Measurements from ENCODE around the gene TRIM27.

The TRIM27 gene

GRCh38 chr6:28897369-28897745, 26.4 kb downstream of the TRIM27 start:
- H3F3A ChIP-seq (ENCODE audit: low read depth) = 0 out of 2 replicates have a peak, but pooled peaks cover 6% of the 10 kb centered on the region
- H3K9me3 ChIP-seq (ENCODE audit: insufficient read depth, low read depth, low read length) = no peaks in the 10 kb centered on the region
- H2AFZ ChIP-seq (ENCODE audit: low read length) = peak overlapping the region; percentile 94; the same call in 1 of the 2 replicates

GRCh38 chr6:28896505-28897368, 27.0 kb downstream of the TRIM27 start:
- Histone ChIP-seq H3K36me3 (ENCODE audit: insufficient read depth, low read length) (peaks cover 13% of the 10 kb centered on the region; the same call in 1 of the 2 replicates), H3K27me3 (ENCODE audit: insufficient read depth, low read length, poor library complexity, severe bottlenecking) (no peaks in the 10 kb centered on the region), H3K4me2 (ENCODE audit: low read depth, low read length, poor library complexity, severe bottlenecking) (peak overlapping the region; percentile 82), H3K9ac (ENCODE audit: low read depth, low read length, poor library complexity, severe bottlenecking) (peak overlapping the region; percentile 93), H3K9me3 (ENCODE audit: insufficient read depth, low read depth, low read length) (no peaks in the 10 kb centered on the region), H2AFZ (ENCODE audit: low read length) (peak overlapping the region; percentile 94), H3K4me1 (ENCODE audit: insufficient read depth, low read length, poor library complexity, severe bottlenecking) (no peaks in the 10 kb centered on the region), H3K79me2 (ENCODE audit: insufficient read depth, low read length) (no peaks in the 10 kb centered on the region), H3F3A (ENCODE audit: low read depth) (0 out of 2 replicates have a peak, but pooled peaks cover 6% of the 10 kb centered on the region), H4K20me1 (ENCODE audit: insufficient read depth, low read length, poor library complexity, severe bottlenecking) (no peaks in the 10 kb centered on the region), H3K9me2 (replicated peaks; ENCODE audit: low read depth, low read length) (no peaks in the 10 kb centered on the region), H3K4me3 (ENCODE audit: low read length, poor library complexity, severe bottlenecking) (peak overlapping the region; percentile 97)
- TF ChIP-seq EZH2phosphoT487 (IDR thresholded peaks at IDR 0.05; ENCODE audit: borderline replicate concordance) (no peak), CTCF (conservative IDR thresholded peaks at IDR 0.05; ENCODE audit: low read length) (peak; percentile 39)

More at GRCh38 chr6:28897369-28897745, 26.4 kb downstream of the TRIM27 start:
- no peaks in the 10 kb centered on the region for H3K4me1 ChIP-seq (ENCODE audit: insufficient read depth, low read length, poor library complexity, severe bottlenecking)
- H4K20me1 ChIP-seq (ENCODE audit: insufficient read depth, low read length, poor library complexity, severe bottlenecking) = no peaks in the 10 kb centered on the region
- H3K4me2 ChIP-seq (ENCODE audit: low read depth, low read length, poor library complexity, severe bottlenecking) = peak overlapping the region; percentile 82
- H3K79me2 ChIP-seq (ENCODE audit: insufficient read depth, low read length) = no peaks in the 10 kb centered on the region
- peak overlapping the region; percentile 97 for H3K4me3 ChIP-seq (ENCODE audit: low read length, poor library complexity, severe bottlenecking)
- no peaks in the 10 kb centered on the region for H3K27me3 ChIP-seq (ENCODE audit: insufficient read depth, low read length, poor library complexity, severe bottlenecking)
- peaks cover 19% of the 10 kb centered on the region; the same call in 1 of the 2 replicates for H3K36me3 ChIP-seq (ENCODE audit: insufficient read depth, low read length)
- TF ChIP-seq EZH2phosphoT487 (IDR thresholded peaks at IDR 0.05; ENCODE audit: borderline replicate concordance) (no peak), CTCF (conservative IDR thresholded peaks at IDR 0.05; ENCODE audit: low read length) (no peak; the same call in 1 of the 2 replicates)
- no peaks in the 10 kb centered on the region for H3K9me2 ChIP-seq (replicated peaks; ENCODE audit: low read depth, low read length)
- H3K9ac ChIP-seq (ENCODE audit: low read depth, low read length, poor library complexity, severe bottlenecking) = peak overlapping the region; percentile 93

DNA sequence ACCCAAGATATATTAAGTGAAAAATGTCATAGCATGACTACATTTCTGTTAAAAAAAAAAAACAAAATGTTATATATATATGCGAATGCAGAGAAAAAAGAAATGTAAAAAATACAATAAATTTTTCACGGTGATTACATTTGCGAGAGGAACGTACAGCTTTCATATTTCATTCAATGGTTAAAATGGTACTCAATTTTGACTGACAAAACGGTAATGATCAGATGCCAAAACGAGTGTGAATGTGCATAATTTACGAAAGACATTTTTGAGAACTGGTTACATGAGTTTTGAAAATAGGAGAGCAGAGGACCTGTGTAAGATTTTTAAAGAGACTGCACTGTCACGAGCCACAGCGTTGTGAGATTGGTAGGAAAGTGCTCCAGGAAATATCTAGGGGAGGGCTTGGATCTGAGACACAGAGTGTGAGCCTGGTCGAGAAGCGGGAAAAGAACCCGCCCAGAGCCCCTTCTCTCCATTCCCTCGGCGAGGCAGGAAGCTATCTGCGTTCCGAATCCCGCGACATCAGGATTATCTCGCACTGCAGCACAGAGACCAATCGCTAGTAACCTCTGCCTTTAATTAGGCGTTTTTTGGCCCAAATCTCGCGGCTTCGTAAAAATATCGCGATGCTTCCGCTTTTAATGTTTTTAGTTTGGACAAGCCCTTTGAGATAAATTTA, 28.5 kb downstream of the TRIM27 start:
- Histone ChIP-seq H3K4me1 (ENCODE audit: insufficient read depth, low read length, poor library complexity, severe bottlenecking) (no peaks in the 10 kb centered on the region), H3K36me3 (ENCODE audit: insufficient read depth, low read length) (no peaks in the 10 kb centered on the region; the same call in 1 of the 2 replicates), H3K79me2 (ENCODE audit: insufficient read depth, low read length) (no peaks in the 10 kb centered on the region), H3K9ac (ENCODE audit: low read depth, low read length, poor library complexity, severe bottlenecking) (peak overlapping the region; percentile 93), H4K20me1 (ENCODE audit: insufficient read depth, low read length, poor library complexity, severe bottlenecking) (no peaks in the 10 kb centered on the region), H3K9me2 (replicated peaks; ENCODE audit: low read depth, low read length) (no peaks in the 10 kb centered on the region), H3K4me3 (ENCODE audit: low read length, poor library complexity, severe bottlenecking) (peak overlapping the region; percentile 97), H3K4me2 (ENCODE audit: low read depth, low read length, poor library complexity, severe bottlenecking) (peak overlapping the region; percentile 82), H3K27me3 (ENCODE audit: insufficient read depth, low read length, poor library complexity, severe bottlenecking) (no peaks in the 10 kb centered on the region), H3F3A (ENCODE audit: low read depth) (peaks cover 5% of the 10 kb centered on the region; the same call in 1 of the 2 replicates), H2AFZ (ENCODE audit: low read length) (peak overlapping the region; percentile 94), H3K9me3 (ENCODE audit: insufficient read depth, low read depth, low read length) (no peaks in the 10 kb centered on the region)
- TF ChIP-seq EZH2phosphoT487 (IDR thresholded peaks at IDR 0.05; ENCODE audit: borderline replicate concordance) (no peak), CTCF (conservative IDR thresholded peaks at IDR 0.05; ENCODE audit: low read length) (no peak)
